IPS-NIHi7 (cell line): ENCODE measurements around the gene LRRFIP1.

Experiments used
- DNase-seq: peaks from one replicate; pipeline ENCODE4 v3.0.0; 2012; ENCODE audit warnings: mixed read lengths; ENCODE audit errors: extremely low spot score

The LRRFIP1 gene

DNA sequence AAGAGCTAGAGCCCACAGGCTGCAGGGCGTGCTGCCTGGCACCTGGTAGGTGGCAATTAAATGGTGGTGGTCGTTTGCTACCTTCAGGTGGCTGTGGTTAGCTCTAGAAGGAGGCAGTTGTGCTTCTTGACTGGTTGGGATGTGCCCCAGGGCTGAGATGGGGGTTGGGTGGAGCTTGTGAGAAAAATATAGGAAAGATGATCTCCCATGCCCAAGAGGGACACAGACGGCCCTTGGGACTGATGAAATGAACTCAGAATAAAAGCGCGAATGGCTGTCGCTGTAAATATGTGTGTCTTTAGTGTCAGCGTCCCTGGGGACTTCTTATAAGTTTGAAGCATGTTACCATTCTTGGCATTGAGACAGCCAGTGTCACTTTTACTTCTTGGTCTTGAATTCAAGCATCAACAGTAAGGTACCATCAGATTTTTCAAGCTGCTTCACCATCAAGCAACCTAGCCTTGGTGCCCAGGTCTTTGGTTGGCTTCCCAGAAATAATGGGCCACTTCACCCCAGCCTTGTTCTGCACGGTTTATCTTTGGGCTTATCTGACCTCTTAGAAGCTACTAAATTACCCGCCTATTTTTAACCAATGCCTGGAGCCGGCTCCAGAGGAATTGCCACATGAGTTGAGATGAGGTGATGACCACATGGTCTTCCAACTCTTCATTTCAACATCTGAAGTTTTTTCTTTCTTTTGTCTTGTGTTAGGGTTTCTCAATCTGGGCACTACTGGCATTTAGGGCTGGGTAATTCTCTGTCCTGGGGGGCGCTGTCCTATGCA, 11.9 kb downstream of the LRRFIP1 start:
- no peak for DNase-seq

DNA sequence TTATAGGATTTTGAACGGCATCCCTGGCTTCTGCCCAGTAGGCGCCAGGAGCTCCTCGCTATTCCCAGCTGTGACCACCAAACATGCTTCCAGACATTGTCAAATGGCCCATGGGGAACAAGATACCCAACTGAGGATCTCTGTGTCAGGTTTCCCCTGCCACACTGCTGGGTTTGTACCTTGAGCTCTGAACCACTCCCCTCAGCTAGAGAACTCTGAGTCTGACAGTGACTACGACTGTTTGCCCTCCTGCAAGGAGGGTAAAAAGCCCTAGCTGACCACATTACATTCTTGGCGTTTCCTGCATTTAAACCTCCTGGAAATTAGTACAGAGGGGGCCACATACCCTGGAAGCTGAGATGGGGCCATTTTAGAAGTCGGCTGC, 12.4 kb downstream of the LRRFIP1 start:
- no peak for DNase-seq

DNA sequence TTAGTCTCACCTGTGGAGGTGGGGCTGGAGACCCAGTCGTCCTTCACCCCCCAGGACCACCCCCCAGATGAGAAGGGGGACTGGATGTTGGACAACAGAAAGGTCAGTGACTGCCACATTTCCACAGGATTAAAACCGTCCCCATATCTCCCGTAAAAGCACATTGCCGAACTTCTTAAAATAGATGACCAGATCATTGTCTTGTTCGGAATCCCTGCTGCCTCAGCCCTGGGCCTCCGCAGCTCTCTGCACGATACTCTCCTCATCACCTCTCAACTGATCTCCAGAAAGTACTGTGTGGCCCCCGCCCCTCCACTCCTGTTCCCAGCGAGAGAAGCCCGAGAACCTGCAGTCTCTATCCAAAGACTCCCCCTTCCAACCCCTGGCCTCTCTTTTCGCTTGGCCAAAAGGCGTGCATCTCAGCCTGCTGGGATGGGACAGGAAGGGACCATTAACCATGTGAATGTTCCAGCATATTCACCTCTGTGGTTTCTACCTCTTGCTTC, 13.2 kb downstream of the LRRFIP1 start:
- no peak for DNase-seq

DNA sequence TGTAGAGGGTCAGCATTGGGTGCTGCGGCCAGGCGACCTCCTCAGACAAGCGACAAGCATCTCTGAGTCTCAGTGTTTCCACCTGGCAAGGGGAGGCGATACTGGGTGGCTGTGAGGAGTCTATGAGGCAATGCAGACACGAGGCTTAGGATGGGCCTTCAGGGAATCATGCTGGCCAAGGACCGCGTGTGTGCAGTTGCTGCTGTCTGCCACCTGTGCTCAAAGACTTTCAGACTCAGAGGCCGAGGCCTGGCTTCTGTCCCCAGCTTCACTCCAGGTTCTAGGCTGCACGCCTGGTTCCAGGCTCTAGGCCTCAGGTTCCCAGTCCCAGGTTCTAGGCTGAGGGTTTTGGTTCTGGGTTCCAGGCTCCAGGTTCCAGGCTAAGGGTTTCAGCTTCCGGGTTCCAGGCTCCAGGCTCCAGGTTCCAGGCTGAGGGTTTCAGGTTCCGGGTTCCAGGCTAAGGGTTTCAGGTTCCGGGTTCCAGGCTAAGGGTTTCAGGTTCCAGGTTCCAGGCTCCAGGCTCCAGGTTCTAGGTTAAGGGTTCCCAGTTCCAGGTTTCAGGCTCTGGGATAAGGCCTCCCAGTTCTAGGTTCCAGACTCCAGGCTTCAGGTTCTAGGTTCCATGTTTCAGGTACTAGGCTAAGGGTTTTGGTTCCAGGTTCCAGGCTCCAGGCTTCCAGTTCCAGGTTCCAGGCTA, 14.8 kb downstream of the LRRFIP1 start:
- no peak for DNase-seq

DNA sequence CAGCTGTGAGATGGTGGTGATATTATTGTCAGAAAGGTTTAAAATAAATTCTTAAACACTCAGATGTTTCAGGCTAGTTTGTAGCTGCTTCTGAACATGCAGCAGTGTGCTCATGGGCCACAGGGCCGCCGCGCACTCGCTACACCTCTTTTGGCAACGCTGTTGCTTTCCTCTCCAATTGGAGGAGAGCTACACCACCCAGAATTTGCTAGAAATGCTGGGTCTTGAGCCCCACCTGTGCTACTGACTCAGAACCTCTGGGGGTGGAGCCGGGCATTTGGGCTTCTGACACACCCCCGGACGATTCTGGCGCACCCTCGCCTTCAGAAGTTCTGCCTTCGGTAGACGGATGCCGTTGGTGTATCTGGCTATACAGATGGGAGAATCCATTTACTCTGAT, 15.7 kb downstream of the LRRFIP1 start:
- DNase-seq = no peak

DNA sequence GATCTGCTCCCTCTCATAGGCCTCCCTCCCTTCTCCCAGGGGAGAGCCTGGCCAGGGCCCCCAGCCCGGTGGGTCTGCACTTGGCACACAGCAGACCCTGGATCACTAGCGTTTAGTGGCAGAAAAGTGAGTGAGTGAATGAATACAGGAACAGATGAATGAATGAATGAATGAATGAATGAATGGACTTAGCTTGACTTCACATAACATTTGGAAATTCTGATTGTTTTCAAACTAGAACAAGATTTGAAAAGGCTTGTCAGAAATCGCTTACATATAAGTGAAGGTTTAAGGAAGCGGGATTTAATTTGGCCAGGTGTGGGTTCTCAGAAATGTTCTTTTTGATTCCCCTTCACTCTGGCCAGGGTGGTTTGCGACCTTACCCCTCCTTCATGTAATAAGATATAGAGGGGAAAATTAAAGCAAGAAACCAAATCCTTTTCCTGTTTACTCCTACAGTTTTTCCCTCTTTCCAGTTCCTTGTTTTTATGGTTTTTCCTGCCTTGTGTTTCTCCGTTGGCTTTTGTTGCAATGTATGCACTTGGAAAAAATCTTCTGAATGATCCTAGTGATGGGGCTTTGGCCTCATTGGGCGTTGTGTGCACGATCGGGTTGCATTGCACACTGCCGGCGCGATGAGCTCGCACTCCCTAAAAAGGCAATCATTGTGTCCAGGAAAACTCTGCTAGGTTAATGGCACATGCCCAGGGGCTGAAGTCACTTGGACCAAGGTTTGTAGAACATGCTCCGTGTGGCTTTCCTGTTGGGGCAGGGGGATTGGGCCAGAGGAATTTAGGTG, 16.4 kb downstream of the LRRFIP1 start:
- DNase-seq = no peak

DNA sequence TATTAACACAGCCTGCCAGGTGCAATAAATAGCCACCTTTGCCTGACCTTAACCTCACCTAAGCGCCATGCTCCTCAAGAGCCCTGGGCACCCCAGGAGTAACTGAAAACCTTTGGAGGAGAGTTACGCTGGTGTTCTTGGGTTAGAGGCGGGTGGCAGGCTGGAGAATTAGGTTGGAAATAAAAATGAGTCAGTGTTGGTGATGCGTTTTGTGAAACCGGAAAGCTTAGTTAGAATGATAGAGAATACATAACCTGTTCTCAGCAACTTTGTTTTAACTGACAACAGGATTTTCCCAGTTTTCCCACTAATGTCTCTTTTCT, 17.0 kb downstream of the LRRFIP1 start:
- DNase-seq = no peak

DNA sequence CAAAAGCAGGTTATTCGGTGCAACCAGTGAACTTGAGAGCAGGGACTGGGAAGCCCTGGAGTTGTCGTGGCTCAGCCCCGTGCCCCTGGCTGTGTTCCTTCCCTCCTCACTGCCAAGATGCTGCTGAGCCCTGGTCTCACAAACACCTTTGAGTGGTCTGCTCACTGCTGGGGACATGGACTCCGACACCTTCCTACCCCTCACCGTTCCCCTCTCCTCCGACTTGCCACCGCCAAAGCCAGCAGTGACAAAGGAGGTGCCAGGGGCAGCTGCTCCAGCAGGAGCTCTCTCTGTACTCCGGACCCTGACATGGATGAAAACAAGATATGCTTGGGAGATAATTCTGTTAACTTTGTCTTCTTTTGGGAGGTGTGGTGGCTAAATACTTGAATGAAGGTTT, 17.9 kb downstream of the LRRFIP1 start:
- DNase-seq = no peak

DNA sequence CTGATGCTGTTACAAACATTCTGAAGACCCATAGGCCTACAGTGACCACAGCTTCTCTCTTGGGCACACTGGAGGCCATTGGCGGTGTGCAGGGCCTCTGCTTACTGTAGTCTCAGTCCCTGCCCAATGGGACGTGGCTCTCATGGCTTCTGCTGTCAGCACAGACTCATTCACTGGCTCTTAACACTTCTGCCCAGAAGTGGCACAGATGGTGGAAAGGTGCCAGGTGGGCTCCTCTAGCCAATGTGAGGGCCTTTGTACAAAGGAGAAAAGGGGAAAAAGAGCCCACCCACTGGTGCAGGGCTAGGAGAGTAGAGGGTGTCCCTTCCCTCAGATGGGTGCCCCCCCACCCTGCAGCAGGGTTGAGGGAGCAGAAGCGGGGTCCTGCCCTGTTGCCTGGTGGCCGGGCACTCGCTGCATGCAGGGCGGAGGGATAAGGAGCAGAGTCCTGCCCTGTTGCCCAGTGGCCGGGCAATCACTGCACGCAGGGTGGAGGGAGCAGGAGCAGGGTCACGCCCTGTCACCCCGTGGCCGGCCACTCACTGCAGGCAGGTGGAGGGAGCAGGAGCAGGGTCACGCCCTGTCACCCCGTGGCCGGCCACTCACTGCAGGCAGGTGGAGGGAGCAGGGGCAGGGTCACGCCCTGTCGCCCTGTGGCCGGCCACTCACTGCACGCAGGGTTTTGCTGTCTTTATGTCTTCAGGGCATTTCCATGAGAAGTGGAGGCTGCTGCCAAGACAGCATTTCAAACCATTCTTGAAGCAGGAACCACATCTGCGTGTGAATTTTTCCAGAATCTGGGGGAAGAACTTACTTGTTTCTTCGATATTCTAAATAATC, 20.0 kb downstream of the LRRFIP1 start:
- DNase-seq = no peak

DNA sequence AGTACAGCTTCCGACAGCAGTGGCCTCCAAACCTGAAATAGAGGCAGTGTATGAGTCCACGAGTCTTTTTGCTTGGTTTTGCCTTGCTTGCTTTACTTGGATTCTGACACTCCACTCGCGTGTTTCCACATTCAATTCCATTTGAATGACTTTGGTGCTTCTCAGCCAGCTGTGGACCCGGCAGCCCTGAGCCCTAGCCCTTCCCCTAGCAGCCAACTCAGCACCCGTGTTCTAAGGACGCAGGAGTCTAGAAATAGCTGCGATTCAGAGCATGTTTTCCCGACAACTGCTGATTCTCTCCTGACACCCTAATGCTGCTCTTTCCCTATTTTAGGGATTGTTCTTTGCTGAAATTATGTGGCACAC, 20.6 kb downstream of the LRRFIP1 start:
- no peak for DNase-seq

DNA sequence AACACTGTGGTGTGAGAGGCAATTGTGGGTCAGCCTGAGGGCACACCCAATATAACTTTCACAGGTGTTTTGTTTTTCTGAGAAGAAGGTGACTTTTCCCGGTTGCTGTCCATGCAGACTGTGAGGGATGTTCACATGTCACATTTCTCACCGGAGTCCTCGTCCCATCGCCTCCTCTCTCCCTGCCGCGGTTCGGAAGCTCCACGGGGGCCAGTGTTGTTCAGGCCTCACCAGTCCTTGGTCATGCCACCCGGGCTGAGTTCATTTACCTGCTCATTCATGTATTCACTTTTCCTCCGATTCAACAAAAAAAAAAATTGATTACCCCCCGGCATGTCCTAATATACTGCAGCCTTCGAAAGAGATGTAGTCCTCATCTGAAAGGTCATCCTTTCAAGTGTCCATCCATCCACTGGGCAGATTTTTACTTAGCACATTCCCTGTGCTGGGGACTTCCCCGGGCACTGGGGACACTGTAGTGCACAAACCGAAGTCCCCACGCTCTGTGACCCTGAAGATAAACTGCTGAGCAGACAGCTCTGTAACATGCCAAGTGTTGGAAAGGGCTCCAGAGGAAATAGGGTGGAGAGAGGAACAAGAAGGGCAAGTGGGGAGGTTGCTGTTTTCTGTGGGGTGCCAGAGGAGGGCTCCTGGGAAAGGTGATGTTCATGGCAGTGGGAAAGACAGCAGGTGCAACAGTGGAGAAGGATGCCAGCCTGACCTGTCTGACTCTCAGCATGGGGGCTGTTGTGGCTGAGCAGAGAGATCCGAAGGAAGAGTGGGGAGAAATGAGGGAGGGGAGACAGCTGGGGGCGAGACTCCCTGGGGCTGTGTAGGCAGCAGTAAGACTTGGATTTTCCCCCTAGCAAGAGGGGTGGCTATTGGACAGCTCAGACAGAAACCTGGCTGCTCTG, 22.4 kb downstream of the LRRFIP1 start:
- no peak for DNase-seq

DNA sequence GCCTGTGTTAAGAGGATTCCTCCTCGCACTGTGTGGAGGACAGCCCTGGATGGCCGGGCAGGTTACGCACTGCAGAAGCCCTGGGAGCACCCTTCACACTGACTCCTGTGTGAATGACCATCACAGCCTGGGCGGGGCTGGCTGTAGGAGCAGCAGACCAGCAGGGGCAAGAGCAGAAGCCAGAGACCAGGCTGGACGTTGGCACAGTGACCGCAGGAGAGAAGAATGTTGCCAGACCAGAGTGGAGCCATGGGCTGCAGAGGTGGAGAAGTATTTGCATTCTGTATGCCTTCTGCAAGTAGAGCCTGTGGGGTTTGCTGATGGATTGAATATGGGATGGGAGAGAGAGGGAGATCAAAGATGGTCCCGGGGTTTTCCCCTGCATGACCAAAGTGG, 23.1 kb downstream of the LRRFIP1 start:
- no peak for DNase-seq

DNA sequence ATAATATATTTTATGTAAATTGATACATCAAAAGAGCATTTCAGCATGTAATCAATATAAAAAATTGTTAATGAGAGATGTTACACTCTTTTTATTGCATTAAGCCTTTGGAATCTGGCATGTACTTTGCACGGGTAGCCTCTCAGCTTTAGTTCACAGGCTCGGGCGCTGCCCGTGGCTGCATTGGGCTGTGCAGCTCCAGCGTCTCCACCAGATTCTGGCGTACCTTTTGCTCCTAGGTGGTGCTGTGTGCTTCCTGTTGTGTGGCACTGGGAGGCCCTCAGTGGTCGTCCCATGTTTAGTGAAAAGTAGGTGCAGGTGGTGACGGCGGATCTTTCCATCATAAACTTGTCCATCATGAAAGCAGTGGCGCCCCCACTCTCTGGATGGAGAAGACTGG, 24.4 kb downstream of the LRRFIP1 start:
- DNase-seq = no peak

DNA sequence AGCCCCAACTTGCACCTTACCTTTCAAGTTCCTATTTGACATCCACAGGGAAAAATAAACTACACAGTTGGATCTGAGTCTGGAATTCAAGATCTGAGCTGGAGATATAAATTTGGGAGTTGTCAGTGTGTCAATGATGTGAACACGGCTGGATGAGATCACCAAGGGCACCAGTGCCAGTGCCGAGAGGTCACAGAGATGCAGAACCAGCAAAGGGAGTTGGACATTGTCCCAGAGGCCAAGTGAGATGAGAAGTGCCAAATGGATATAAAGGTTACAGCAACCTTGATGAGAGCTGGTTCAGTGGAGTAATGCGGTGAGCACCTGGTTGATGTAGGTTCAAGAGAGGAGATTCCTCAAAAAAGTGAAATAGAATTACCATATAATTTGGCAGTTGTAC, 24.8 kb downstream of the LRRFIP1 start:
- DNase-seq = no peak

DNA sequence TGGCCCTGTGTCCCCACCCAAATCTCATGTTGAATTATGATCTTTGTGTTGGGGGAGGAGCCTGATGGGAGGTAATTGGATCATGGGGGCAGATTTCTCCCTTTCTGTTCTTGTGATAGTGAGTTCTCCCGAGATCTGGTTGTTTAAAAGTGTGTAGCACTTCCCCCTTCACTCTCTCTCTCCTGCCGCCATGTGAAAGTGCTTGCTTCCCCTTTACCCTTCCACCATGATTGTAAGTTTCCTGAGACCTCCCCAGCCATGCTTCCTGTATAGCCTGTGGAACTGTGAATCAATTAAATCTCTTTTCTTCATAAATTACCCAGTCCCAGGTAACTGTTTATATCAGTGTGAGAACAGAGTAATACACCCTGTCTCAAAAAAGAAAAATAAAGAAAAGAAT, 25.5 kb downstream of the LRRFIP1 start:
- DNase-seq = no peak

DNA sequence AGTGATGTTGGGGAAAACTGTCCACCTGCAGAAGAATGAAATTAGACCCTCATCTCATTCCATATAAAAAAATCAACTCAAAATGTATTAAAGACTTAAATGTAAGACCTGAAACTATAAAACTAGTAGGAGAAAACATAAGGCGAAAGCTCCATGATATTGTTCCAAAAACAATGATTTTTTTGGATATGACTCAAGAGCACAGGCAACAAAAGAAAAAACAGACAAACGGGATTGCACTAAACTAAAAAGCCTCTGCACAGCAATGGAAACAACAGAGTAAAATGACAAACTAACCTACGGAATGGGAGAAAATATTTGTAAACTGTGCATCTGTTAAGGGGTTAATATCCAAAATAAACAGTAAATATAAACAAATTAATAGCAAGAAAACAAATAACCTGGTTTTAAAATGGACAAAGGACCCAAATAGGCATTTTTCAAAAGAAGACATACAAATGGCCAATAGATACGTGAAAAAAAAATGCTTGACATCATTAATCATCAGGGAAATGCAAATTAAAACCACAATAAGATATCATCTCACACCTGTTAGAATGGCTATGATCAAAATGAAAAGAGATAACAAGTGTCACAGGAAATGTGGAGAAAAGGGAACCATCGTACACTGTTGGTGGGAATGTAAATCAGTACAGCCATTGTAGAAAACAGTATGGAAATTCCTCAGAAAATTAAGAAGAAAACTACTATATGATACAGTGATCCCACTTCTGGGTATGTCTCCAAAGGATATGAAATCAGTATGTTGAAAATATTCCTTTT, 26.6 kb downstream of the LRRFIP1 start:
- DNase-seq = no peak

DNA sequence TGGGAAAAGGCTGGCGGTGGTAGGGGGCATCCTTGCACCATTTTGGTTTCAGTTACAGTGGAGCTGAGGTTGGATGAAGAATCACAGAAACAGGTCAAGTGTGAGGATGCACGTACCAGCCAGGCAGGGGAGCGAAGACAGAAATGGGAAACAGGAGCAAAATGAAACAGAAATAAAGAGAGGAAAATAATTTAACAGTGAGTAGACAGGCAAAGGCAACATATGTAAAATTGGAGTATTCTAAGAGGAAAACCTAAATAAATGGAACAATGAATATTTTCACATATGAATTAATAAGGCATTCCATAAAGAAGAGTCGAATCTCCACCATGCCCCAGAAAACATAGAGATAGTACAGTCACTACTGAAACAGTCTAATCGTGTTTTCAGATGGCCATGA, 29.7 kb downstream of the LRRFIP1 start:
- no peak for DNase-seq

DNA sequence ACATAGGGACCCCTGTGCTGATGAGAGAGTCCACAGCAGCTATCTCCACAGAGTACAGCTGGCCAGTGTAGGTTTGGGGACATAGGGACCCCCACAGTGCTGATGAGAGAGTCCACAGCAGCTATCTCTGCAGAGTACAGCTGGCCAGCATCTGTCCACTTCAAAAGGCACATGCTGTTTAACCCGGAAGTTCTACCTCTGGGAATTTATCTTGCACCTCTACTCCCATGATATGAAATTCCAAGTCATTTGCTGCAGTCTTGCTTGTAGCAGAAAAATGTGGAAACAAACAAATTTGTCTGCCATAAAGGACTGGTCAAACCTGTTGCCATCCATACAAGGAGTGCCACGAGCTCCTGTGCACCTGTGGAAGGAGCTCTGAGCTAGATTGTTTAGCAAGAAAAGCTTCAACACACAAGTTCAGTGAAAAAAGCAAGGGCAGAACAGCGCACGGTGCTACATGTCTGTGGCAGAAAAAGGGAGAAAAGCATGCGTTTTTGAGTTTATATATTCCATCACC, 33.1 kb downstream of the LRRFIP1 start:
- no peak for DNase-seq

DNA sequence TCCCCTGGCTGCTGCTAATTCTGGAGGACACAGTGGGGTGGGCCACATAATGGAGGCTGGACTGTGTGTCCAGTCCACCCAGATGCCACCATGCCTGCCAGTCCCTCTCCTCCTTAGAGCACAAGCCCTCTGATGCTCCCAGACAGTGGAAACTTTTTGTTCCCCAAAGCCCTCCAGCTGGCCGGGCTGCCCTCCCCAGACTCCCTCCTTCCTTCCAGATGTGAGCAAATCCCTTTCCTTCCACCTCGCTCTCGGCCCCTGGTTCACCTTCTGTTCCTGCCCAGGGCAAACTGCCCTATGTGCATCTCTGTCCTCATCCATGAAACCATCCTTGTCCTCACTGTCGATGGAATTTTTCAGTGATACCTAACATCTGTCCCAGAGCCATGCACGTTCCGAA, 33.9 kb downstream of the LRRFIP1 start:
- DNase-seq = no peak
